Right cardiac atrium (tissue), 5 donors: ENCODE measurements around the gene MAP2K1. TPM values are rescaled to one million over a fixed set of nuclear protein-coding genes. Genes with fewer than 3 reads are reported as not detected.

Experiments used
- ATAC-seq, 2 donors: fragments of 200-7000 bp; cut with Tn5 transposase; one replicate each; pipeline versions ENCODE4 v1.8.0 to v1.9.1; 2020; ENCODE audit warnings: moderate library complexity in 2 of 2, mild to moderate bottlenecking in 1 of 2
- DNase-seq, 3 donors: peaks; one replicate each; pipeline ENCODE4 v3.0.0-alpha.2; 2020
- H3K27ac ChIP-seq: one replicate; pipeline ENCODE4 v1.5.1; 2013; ENCODE audit warnings: mild to moderate bottlenecking, low read length, control low read depth, moderate library complexity
- H3K27me3 ChIP-seq: one replicate; pipeline ENCODE4 v1.6.1; 2013; ENCODE audit not compliant: control insufficient read depth, insufficient read depth
- H3K4me1 ChIP-seq: one replicate; pipeline ENCODE4 v1.6.1; 2013; ENCODE audit warnings: low read length; ENCODE audit not compliant: control insufficient read depth, insufficient read depth
- H3K4me3 ChIP-seq: one replicate; pipeline ENCODE4 v1.5.1; 2013; ENCODE audit warnings: low read length, control low read depth
- H3K9me3 ChIP-seq: one replicate; pipeline ENCODE4 v1.6.1; 2013; ENCODE audit warnings: low read length; ENCODE audit not compliant: control insufficient read depth
- WGBS: extraction: QIAGEN DNeasy Blood & Tissue Kit; methylation state at CpG from one replicate; pipeline ENCODE4 v1.1.7; 2013; 5-methylcytosine and 5-hydroxymethylcytosine counted together
- intact Hi-C, 4 donors: fragments of 100-400 bp; cut with DNase I; formaldehyde crosslinking; loops; one replicate each; pipeline versions ENCODE4 v1.11.0 to v1.14.0; 2022 to 2023
- polyA plus RNA-seq: library from polyadenylated mRNA; stranded (reverse); fragments of 200-250 nt; gene quantifications from one replicate; pipeline ENCODE4 v1.2.3, GENCODE V29; 2013
- total RNA-seq, 4 donors: library from RNA; stranded (reverse); fragmentation: NEBNext Ultra II Directional; extraction: Animal tissue kit (Norgen Biotek cat#: 25700); gene quantifications; one replicate each; pipeline ENCODE4 v1.2.1, GENCODE V29; 2021
- donor health status: healthy with polysubstance abuse.
- donor health status: DM: no; HTN: yes; CAD: no.
- donor health status: DM: no; HTN: no; CAD: no.
- donor health status: DM: no; HTN: yes; CAD: no; lungs with severe emphysema.
- donor health status: DM: yes; HTN: yes; CAD: no.

MAP2K1 gene
- total and polyA plus RNA-seq, 5 donors: 32.6 to 45.9 (median 38.4) TPM

- WGBS: 91% methylated on average over 9 of the region's 9 CpGs
- Histone ChIP-seq H3K27me3 (no peaks in the 10 kb centered on the region), H3K4me1 (peaks cover 3% of the 10 kb centered on the region), H3K9me3 (no peaks in the 10 kb centered on the region), H3K4me3 (no peak overlapping the region), H3K27ac (no peak overlapping the region)
- DNase-seq (no peak), ATAC-seq (no peak)
- intact Hi-C loops: no loop called here
Measured at GRCh38 chr15:66424963-66425612, 38.4 kb downstream of the MAP2K1 start.

DNA sequence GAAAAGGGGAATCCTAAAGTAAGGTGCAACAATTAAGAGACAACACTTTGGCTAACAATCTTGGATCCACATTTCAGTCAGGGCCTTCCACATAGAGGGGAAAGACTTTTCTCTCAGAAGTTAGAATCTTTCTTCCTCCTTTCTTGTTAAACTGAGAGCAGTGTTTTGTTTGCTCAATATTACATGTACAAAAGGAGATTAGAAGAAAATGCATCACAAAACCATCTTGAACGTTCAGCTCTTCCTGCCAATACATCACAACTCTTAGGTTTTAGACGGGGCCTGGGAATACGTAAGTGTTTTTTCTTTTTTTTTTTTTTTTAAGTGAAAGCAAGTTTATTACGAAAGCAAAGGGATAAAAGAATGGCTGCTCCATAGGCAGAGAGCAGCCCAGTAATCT, 39.1 kb downstream of the MAP2K1 start:
- intact Hi-C loops: no loop called here
- no peak overlapping the region for H3K27ac ChIP-seq
- H3K4me3 ChIP-seq: no peak overlapping the region
- peaks cover 3% of the 10 kb centered on the region for H3K4me1 ChIP-seq
- WGBS: 78% methylated on average over 4 of the region's 4 CpGs
- DNase-seq: no peak
- H3K9me3 ChIP-seq: no peaks in the 10 kb centered on the region
- ATAC-seq: no peak
- no peaks in the 10 kb centered on the region for H3K27me3 ChIP-seq

DNA sequence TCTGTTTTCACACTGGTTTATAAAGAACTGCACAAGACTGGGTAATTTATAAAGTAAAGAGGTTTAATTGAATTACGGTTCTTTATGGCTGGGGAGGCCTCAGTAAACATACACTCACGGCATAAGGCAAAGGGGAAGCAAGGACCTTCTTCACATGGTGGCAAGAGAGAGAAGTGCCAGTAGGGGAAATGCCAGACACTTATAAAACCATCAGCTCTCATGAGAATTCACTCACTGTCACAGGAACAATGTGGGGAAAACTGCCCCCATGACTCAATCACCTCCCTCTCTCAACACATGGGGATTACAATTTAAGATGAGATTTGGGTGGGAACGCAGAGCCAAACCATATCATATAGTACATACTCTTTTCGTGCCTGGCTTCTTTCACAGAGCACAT, 42.4 kb downstream of the MAP2K1 start:
- Histone ChIP-seq H3K4me3 (no peak overlapping the region), H3K4me1 (peaks cover 3% of the 10 kb centered on the region), H3K27me3 (no peaks in the 10 kb centered on the region), H3K27ac (no peak overlapping the region), H3K9me3 (no peaks in the 10 kb centered on the region)
- WGBS: 87% methylated on average over 4 of the region's 4 CpGs
- ATAC-seq (no peak), DNase-seq (no peak)
- intact Hi-C loops: no loop called here

DNA sequence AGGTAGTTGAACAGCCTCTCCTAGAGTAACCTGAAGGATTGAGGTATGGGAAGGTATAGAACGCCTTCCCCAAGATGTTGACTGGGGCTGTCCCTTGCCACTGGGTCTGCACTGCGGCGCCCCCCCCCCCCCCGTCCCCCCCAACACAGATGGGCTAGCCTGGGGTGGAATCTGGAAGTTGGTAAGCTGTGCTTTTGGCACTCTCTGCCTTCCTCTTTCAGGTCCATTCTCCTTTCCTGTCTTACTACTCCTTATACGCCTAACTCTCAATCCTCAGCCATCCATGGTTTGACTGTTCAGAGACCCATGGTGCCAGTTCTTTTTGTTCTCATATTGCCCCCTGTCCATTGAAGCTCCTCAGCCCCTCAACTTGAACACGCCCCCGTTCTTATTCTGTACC, 42.8 kb downstream of the MAP2K1 start:
- Histone ChIP-seq H3K27me3 (no peaks in the 10 kb centered on the region), H3K4me1 (peaks cover 3% of the 10 kb centered on the region), H3K4me3 (no peak overlapping the region), H3K27ac (no peak overlapping the region), H3K9me3 (no peaks in the 10 kb centered on the region)
- ATAC-seq (no peak), DNase-seq (no peak)
- intact Hi-C loops: no loop called here
- 88% methylated on average over 7 of the region's 7 CpGs for WGBS

DNA sequence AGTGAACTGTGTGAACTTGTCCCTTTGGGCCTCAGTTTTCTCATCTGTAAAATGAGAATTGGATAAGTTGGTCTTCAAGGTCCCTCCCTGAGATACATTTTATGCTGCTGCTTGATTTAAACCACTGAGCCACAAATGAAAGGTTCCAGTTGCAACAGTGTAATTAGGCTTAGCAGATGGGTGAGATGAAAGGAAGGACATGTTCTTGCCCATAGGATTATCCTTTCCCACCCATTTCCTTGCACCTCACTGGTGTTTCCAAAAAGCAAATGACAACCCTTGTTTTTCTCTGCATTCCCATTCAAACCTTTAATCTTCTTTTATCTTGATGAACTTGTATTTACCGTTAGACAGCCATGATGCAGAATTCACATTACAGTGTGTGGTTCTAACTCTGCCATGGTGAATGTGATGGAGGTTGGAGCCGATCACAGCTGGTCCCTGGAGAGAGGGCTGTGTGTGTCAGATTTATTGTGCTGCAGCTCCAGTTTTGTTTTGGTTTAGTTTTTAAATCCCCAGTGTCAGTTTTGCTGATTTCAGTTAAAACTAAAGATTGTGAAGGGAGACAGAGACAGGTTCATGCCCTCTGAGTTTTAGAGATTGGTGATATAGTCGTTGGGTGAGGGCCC, 44.0 kb downstream of the MAP2K1 start:
- intact Hi-C loops: no loop called here

DNA sequence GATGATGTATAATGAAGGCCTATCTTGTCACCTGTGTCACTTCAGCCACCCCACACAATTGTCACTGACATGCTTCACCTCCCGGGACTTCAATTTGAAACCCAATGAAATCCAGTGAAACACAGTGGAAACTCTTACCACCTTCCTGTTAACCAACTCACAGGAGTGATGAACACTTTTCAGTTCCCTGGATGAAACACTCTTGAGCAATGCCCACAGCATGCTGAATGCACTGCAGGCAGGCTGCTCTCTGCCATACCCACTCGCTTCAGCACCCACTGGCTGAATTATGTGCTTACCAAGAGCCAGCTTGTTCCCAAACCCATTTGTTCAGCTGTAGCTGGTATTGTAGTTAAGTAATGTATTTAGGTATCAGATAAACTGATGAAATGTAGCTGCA, 47.0 kb downstream of the MAP2K1 start:
- no peak for DNase-seq
- Histone ChIP-seq H3K4me3 (no peak overlapping the region), H3K9me3 (no peaks in the 10 kb centered on the region), H3K4me1 (no peaks in the 10 kb centered on the region), H3K27ac (no peak overlapping the region), H3K27me3 (no peaks in the 10 kb centered on the region)
- no peak for ATAC-seq
- intact Hi-C loops: no loop called here
- 86% methylated on average over 2 of the region's 2 CpGs for WGBS

More for the DNA sequence above, 44.0 kb downstream of the MAP2K1 start:
- Histone ChIP-seq H3K4me3 (no peak overlapping the region), H3K4me1 (peaks cover 3% of the 10 kb centered on the region), H3K27ac (no peak overlapping the region), H3K27me3 (no peaks in the 10 kb centered on the region), H3K9me3 (no peaks in the 10 kb centered on the region)
- 47% methylated on average over 3 of the region's 3 CpGs for WGBS
- DNase-seq (no peak), ATAC-seq (no peak)

DNA sequence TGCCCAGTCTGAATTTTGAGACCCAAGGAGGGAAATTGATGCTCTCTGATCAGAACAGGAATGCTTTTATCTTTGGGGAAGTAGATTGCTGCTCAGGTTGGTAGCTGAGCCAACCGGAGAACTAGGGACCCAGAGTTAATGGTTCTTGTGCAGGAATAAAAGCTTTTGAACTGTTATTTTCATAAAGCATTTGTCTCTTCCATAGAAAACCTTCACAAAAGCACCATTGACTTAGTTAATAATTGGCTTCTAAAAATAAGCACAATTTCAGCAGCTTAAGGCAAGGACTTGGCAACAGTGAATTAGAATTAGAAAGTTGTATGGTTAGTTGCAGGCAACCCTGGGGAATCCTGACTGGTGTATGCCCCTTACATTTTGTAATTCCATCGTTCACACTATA, 53.8 kb downstream of the MAP2K1 start:
- Histone ChIP-seq H3K9me3 (no peaks in the 10 kb centered on the region), H3K27ac (no peak overlapping the region), H3K27me3 (no peaks in the 10 kb centered on the region), H3K4me3 (no peak overlapping the region), H3K4me1 (no peaks in the 10 kb centered on the region)
- intact Hi-C loops: no loop called here
- no peak for DNase-seq
- ATAC-seq: no peak
- 83% methylated on average over 2 of the region's 2 CpGs for WGBS

DNA sequence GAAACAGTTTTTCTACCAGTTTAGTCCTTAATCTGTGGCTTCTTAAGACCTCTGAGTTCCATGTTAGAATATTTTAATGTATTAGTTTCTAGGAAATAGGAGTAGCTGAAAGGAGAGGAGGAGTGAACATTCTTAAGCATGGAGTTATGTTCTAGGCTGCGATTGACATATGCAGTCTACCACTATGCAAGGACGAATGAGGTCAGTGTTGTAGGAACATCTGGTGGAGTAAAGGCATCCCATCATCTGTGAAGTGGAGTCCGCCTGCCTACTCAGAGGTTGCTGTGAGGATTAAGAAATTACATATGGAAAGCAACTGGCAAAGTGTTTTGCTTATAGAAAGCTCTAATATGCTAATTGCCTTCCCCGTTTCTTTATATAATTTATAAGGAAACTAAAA, 65.7 kb downstream of the MAP2K1 start:
- H3K27me3 ChIP-seq: no peaks in the 10 kb centered on the region
- WGBS: 90% methylated on average over 4 of the region's 4 CpGs
- H3K27ac ChIP-seq: no peak overlapping the region
- ATAC-seq: no peak
- H3K4me1 ChIP-seq: no peaks in the 10 kb centered on the region
- no peak overlapping the region for H3K4me3 ChIP-seq
- intact Hi-C loops: no loop called here
- no peak for DNase-seq
- H3K9me3 ChIP-seq: no peaks in the 10 kb centered on the region

DNA sequence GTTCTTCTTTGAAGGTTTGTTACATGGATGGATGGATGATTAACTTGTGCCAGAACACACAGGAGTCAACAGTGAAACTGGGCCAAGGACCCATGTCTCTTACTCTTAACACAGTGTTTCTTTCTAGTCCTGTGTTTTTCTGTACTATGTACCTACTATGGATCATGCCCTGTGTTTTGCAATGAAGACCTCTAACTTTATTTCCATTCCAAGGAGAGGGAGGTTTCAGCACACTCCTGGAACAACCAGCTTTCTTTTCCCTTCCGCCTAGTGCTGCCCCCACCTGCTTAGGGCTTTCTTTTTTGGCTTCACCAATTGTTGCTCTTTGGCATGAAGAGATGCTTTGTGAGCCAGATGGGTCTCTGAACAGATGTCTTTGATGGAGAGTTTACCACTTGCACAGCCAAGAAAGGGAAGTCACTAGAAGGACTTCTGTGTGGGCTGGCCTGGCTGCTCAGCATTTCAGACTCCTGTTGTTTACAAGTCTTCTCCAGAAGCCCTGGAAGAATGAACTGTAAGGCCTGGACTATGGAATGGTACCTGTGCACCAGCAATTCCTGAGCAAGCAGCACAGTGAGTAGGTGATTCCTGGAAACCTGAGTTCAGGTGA, 66.4 kb downstream of the MAP2K1 start:
- no peaks in the 10 kb centered on the region for H3K9me3 ChIP-seq
- H3K4me3 ChIP-seq: no peak overlapping the region
- no peak for ATAC-seq
- H3K4me1 ChIP-seq: no peaks in the 10 kb centered on the region
- H3K27me3 ChIP-seq: no peaks in the 10 kb centered on the region
- intact Hi-C loops: no loop called here
- no peak overlapping the region for H3K27ac ChIP-seq
- WGBS: 67% methylated on average over 1 of the region's 1 CpG
- no peak for DNase-seq

GRCh38 chr15:66454143-66454542, 67.4 kb downstream of the MAP2K1 start:
- intact Hi-C loops: no loop called here
- no peaks in the 10 kb centered on the region for H3K27me3 ChIP-seq
- no peaks in the 10 kb centered on the region for H3K9me3 ChIP-seq
- H3K4me3 ChIP-seq: no peak overlapping the region
- whole genome bisulfite sequencing: 93% methylated on average over 2 of the region's 2 CpGs
- DNase-seq (no peak), ATAC-seq (no peak)
- H3K4me1 ChIP-seq: no peaks in the 10 kb centered on the region
- no peak overlapping the region for H3K27ac ChIP-seq

GRCh38 chr15:66456211-66456610, 69.5 kb downstream of the MAP2K1 start:
- intact Hi-C loops: no loop called here
- Histone ChIP-seq H3K9me3 (no peaks in the 10 kb centered on the region), H3K4me1 (no peaks in the 10 kb centered on the region), H3K4me3 (no peak overlapping the region), H3K27me3 (no peaks in the 10 kb centered on the region), H3K27ac (no peak overlapping the region)
- no peak for DNase-seq
- ATAC-seq: no peak
- 68% methylated on average over 3 of the region's 3 CpGs for WGBS
